Progenitor cell of endocrine pancreas (in vitro differentiated cells): ENCODE results near the gene APOO. TPM values are rescaled to one million over a fixed set of nuclear protein-coding genes. Genes with fewer than 3 reads are reported as not detected.
"Not testable (repeated sequence)": the region's sequence is repeated elsewhere in the genome, so short reads cannot be mapped to it uniquely, and the experiment has no call there.

Experiments
- DNase-seq: peaks from one replicate; pipeline ENCODE4 v3.0.0; 2021; ENCODE audit warnings: low spot score; ENCODE audit not compliant: unreplicated experiment
- H3K27ac Mint-ChIP-seq: 2 replicates; pipeline ENCODE4 v1.8.0; 2021; ENCODE audit warnings: mild to moderate bottlenecking, moderate library complexity, mixed read lengths
- H3K27me3 Mint-ChIP-seq: 2 replicates; pipeline ENCODE4 v1.8.0; 2021; ENCODE audit warnings: mixed read lengths
- H3K36me3 Mint-ChIP-seq: 2 replicates; pipeline ENCODE4 v1.8.0; 2022; ENCODE audit warnings: mixed read lengths; ENCODE audit not compliant: insufficient read depth
- H3K4me1 Mint-ChIP-seq: 2 replicates; pipeline ENCODE4 v1.8.0; 2021; ENCODE audit warnings: low read depth, mixed read lengths
- H3K4me3 Mint-ChIP-seq: 2 replicates; pipeline ENCODE4 v1.8.0; 2021; ENCODE audit warnings: low read depth, mild to moderate bottlenecking, moderate library complexity, mixed read lengths
- H3K9me3 Mint-ChIP-seq: 2 replicates; pipeline ENCODE4 v1.8.0; 2021; ENCODE audit warnings: low read depth, mixed read lengths
- total RNA-seq: library from RNA; stranded (reverse); gene quantifications from 2 replicates; pipeline ENCODE4 v1.2.1, GENCODE V29; 2021
- TF ChIP-seq, protein P1 (sequence below): fragments of 200-600 bp; sonication (generic); IDR thresholded peaks from one replicate; pipeline ENCODE4 v1.5.0; 2021; ENCODE audit warnings: antibody characterized with exemption, mild to moderate bottlenecking; ENCODE audit not compliant: unreplicated experiment

Gene APOO
- total RNA-seq, 1 donor from 2014 or later: 75.9 TPM

DNA sequence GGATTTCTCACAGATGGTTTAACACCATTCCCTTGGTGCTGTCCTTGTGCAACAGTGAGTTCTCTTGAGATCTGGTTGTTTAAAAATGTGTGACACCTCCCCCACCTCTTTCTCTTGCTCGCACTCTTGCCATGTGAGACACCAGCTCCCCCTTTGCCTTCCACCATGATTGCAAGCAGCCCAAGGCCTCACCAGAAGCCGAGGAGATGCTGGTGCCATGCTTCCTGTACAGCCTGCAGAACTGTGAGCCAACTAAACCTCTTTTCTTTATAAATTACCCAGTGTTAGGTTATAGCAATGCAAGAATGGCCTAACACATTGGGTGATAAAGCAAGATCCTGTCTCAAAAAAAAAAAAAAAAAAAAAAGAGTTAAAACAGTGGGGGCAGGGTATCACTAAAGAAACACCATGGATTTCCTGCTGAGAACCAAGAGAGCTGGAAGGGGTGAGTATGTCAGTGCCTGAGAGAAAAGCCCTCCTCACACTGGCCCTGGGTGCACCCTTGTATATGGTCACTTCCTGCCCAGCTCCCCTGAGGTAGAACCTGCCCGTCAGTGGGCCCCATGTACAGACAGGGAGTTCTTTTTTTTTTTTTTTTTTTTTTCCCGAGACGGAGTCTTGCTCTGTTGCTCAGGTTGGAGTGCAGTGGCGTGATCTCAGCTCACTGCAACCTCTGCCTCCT lies 46.4 kb downstream of the APOO start:
- TF ChIP-seq, protein P1, sequence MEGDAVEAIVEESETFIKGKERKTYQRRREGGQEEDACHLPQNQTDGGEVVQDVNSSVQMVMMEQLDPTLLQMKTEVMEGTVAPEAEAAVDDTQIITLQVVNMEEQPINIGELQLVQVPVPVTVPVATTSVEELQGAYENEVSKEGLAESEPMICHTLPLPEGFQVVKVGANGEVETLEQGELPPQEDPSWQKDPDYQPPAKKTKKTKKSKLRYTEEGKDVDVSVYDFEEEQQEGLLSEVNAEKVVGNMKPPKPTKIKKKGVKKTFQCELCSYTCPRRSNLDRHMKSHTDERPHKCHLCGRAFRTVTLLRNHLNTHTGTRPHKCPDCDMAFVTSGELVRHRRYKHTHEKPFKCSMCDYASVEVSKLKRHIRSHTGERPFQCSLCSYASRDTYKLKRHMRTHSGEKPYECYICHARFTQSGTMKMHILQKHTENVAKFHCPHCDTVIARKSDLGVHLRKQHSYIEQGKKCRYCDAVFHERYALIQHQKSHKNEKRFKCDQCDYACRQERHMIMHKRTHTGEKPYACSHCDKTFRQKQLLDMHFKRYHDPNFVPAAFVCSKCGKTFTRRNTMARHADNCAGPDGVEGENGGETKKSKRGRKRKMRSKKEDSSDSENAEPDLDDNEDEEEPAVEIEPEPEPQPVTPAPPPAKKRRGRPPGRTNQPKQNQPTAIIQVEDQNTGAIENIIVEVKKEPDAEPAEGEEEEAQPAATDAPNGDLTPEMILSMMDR: no peak
- Mint-ChIP-seq H3K4me3 (no peak overlapping the region), H3K4me1 (peaks cover 6% of the 10 kb centered on the region), H3K27ac (no peak overlapping the region), H3K36me3 (peaks cover 25% of the 10 kb centered on the region), H3K27me3 (no peaks in the 10 kb centered on the region), H3K9me3 (peaks cover 3% of the 10 kb centered on the region)
- no peak for DNase-seq

DNA sequence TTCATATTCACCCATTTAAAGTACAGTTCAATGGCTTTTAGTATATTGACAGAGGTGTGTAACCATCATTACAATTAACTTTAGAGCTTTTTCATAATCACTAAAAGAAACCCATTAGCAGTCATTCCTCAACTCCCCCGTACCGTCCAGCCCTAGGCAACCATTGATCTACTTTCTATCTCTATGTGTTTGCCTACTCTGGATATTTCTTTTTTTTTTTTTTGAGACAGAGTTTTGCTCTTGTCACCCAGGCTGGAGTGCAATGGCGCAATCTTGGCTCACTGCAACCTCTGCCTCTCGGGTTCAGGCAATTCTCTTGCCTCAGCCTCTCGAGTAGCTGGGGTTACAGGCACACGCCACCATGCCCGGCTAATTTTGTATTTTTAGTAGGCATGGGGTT lies 48.5 kb downstream of the APOO start:
- H3K4me3 Mint-ChIP-seq, H3K9me3 Mint-ChIP-seq, H3K4me1 Mint-ChIP-seq, H3K27me3 Mint-ChIP-seq, DNase-seq: not testable (repeated sequence)
- Mint-ChIP-seq H3K36me3 (peaks cover 17% of the 10 kb centered on the region), H3K27ac (peak overlapping the region; percentile 41)

DNA sequence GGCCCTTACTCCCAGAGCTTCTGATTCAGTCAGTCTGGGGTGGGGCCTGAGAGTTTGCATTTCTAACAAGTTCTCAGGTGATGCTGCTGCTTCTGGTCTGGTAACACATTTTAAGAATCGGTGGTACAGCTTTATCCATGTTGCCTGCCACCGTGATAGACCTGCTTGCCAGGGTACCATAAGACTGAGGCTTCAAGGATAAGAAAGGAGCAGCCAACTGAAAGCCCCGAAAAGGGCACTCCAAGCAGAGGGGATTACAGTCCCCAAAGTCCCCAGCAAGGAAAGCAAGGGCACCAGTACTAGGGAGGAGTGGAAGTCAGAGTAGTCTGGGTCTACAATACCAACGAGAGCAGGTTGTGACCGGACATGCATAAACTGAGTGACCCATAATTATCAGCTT lies 49.8 kb downstream of the APOO start:
- H3K27me3 Mint-ChIP-seq: no peaks in the 10 kb centered on the region
- TF ChIP-seq, protein P1: no peak
- DNase-seq: no peak
- H3K9me3 Mint-ChIP-seq: no peaks in the 10 kb centered on the region
- H3K4me3 Mint-ChIP-seq: no peak overlapping the region
- peaks cover 12% of the 10 kb centered on the region for H3K36me3 Mint-ChIP-seq
- H3K27ac Mint-ChIP-seq: peak overlapping the region; percentile 80
- peaks cover 6% of the 10 kb centered on the region for H3K4me1 Mint-ChIP-seq

DNA sequence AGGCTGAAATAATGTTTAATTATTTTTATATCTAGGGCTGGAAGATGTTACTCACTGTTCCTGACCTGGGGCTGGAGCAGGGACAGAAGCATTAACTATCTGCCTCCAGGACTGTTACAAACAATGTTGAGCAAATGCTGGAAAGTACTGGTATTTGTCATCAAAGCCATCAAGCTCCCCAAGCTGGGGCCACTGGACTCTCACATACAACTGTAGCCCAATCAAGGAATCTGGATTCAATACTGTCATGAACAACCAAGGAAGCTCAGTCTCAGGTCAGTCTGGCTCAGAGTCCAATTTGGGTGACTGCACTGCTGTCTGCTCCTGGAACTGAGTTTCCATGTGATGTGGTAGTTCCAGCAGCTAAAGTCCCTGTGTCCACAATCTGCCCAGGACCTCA lies 50.4 kb downstream of the APOO start:
- TF ChIP-seq, protein P1: no peak
- H3K9me3 Mint-ChIP-seq: no peaks in the 10 kb centered on the region
- H3K4me3 Mint-ChIP-seq: no peak overlapping the region
- H3K4me1 Mint-ChIP-seq: peaks cover 6% of the 10 kb centered on the region
- no peak overlapping the region for H3K27ac Mint-ChIP-seq
- peaks cover 13% of the 10 kb centered on the region for H3K36me3 Mint-ChIP-seq
- H3K27me3 Mint-ChIP-seq: no peaks in the 10 kb centered on the region
- no peak for DNase-seq

DNA sequence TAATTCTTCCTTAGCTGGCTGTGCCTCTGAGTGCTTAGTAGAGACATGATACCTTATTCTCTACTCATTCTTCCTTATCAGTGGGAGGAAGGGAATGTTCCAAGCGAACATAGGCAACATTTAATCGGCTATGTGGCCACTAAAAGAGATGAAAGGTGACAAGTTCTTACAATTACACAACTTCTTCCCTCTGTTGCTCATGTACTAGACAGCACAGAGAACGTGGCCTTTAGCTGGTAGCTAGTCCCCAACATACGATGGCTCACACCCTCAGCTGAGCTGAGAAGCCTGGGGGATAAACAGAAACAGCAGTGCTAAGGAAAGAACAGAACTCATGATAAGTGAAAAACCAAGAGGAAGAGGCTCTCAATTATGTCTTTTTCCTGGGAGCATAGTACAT lies 52.2 kb downstream of the APOO start:
- Mint-ChIP-seq H3K9me3 (no peaks in the 10 kb centered on the region), H3K36me3 (peaks cover 13% of the 10 kb centered on the region), H3K27me3 (no peaks in the 10 kb centered on the region), H3K27ac (no peak overlapping the region), H3K4me1 (peaks cover 6% of the 10 kb centered on the region), H3K4me3 (no peak overlapping the region)
- no peak for DNase-seq
- TF ChIP-seq, protein P1: no peak

DNA sequence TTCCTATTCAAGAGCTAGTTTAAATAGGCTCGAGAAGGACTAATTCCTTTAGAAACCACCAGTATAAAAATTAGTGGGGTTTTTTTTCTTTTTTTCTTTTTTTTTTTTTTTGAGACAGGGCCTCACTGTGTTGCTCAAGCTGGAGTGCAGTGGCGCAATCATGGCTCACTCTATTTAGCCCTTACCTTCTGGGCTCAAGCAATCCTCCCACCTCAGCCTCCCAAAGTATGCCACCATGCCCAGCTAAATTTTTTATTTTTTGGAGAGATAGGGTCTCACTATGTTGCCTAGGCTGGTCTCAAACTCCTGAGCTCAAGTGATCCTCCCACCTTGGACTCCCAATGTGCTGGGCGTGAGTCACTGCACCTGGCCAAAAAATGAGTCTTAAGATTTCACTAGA lies 52.8 kb downstream of the APOO start:
- H3K36me3 Mint-ChIP-seq: peaks cover 13% of the 10 kb centered on the region
- H3K4me3 Mint-ChIP-seq: no peak overlapping the region
- DNase-seq: no peak
- TF ChIP-seq, protein P1: no peak
- H3K9me3 Mint-ChIP-seq: no peaks in the 10 kb centered on the region
- no peaks in the 10 kb centered on the region for H3K27me3 Mint-ChIP-seq
- H3K27ac Mint-ChIP-seq: no peak overlapping the region
- peaks cover 5% of the 10 kb centered on the region for H3K4me1 Mint-ChIP-seq
